H1 (cell line): ENCODE measurements around the gene RASA1. TPM values are rescaled to one million over a fixed set of nuclear protein-coding genes. Genes with fewer than 3 reads are reported as not detected.

Source experiments
- CEBPB ChIP-seq: IDR thresholded peaks from 2 replicates; pipeline ENCODE4 v1.6.1; 2012; ENCODE audit warnings: low read depth, low read length
- CTBP2 ChIP-seq: IDR thresholded peaks from 2 replicates; pipeline ENCODE4 v1.7.0; 2011; ENCODE audit warnings: borderline replicate concordance, mild to moderate bottlenecking, moderate library complexity, mixed read lengths, low read length; ENCODE audit not compliant: insufficient read depth, insufficient read length
- GABPA ChIP-seq: IDR thresholded peaks from 2 replicates; pipeline ENCODE4 v1.6.1; 2011; ENCODE audit warnings: mild to moderate bottlenecking, low read length, moderate library complexity, borderline replicate concordance; ENCODE audit not compliant: insufficient read depth
- HDAC6 ChIP-seq: IDR thresholded peaks from one replicate; pipeline ENCODE4 v1.7.1; 2012; ENCODE audit warnings: low read depth, mild to moderate bottlenecking, inconsistent platforms, low read length, moderate library complexity
- KDM5A ChIP-seq: fragments of 200-600 bp; IDR thresholded peaks from 2 replicates; pipeline ENCODE4 v1.7.1; 2012; ENCODE audit warnings: mild to moderate bottlenecking, low read length, inconsistent platforms, mixed read lengths
- PHF8 ChIP-seq: fragments of 200-600 bp; sonication (generic); conservative IDR thresholded peaks from 2 replicates; pipeline ENCODE4 v1.7.1; 2012; ENCODE audit warnings: low read depth, mild to moderate bottlenecking, inconsistent platforms, low read length, moderate library complexity
- POLR2A ChIP-seq, 2 experiments: IDR thresholded peaks; 1 replicate in 1 of 2; 2 replicates in 1 of 2; pipeline ENCODE4 v1.6.1; 2011; ENCODE audit warnings: low read depth in 2 of 2, low read length in 2 of 2, mild to moderate bottlenecking in 2 of 2; ENCODE audit errors: control extremely low read depth in 1 of 2
- SIRT6 ChIP-seq: IDR thresholded peaks from one replicate; pipeline ENCODE4 v1.7.1; 2012; ENCODE audit warnings: low read length, inconsistent platforms
- SP1 ChIP-seq: IDR thresholded peaks from 2 replicates; pipeline ENCODE4 v1.6.1; 2011; ENCODE audit warnings: low read depth, low read length
- ZNF274 ChIP-seq: IDR thresholded peaks from 2 replicates; pipeline ENCODE4 v1.7.0; 2012; ENCODE audit warnings: low read length, borderline replicate concordance; ENCODE audit errors: extremely low read depth
- polyA plus RNA-seq, 7 experiments: library from polyadenylated mRNA; depleted of rRNA in 3 of 7; stranded (reverse) in 5 of 7; unstranded in 2 of 7; fragments of >200 nt in 5 of 7; fragments of 200-250 nt in 2 of 7; gene quantifications; 1 replicate in 5 of 7; 2 replicates in 1 of 7; 4 replicates in 1 of 7; pipeline versions ENCODE4 v1.2.1 to v1.2.3, GENCODE V29; 2011 to 2013; ENCODE audit warnings: missing spikeins in 2 of 7, mixed read lengths in 2 of 7
- total RNA-seq: library from RNA; stranded (reverse); fragmentation: NEBNext Ultra II Directional; extraction: Animal tissue kit (Norgen Biotek cat#: 25700); gene quantifications from 2 replicates; pipeline ENCODE4 v1.2.1, GENCODE V29; 2021
- TF ChIP-seq, protein P1 (sequence below): fragments of 300-600 bp; sonication (generic); IDR thresholded peaks from 2 replicates; pipeline ENCODE4 v1.7.1; 2012; ENCODE audit warnings: low read length, moderate library complexity, mild to moderate bottlenecking, inconsistent platforms; ENCODE audit not compliant: insufficient replicate concordance

Gene RASA1
- total and polyA plus RNA-seq, 2 of the 8 experiments (the other 6 are each of a cell fraction or from before 2014, with no cell fraction given): 15.9 to 33.8 TPM

DNA sequence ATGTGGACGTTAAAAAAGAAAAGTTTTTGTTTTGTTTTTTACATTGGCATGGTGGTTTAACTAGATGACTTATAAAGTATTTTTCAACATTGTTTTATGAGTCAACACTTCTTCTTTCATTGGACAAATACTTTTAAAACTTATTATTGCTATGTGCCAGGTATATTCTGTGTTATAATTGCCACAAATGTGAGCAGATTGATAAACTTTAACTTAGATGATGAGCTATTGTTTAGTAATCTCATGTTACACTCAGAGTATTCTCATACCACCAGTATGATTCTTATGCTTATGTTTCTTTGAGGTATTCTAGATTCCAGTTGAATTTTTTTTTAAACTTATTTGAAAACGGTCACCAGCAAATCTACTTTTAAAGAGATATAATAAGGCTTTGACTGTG is 60.3 kb downstream of the RASA1 start (continued):
- TF ChIP-seq, protein P1, sequence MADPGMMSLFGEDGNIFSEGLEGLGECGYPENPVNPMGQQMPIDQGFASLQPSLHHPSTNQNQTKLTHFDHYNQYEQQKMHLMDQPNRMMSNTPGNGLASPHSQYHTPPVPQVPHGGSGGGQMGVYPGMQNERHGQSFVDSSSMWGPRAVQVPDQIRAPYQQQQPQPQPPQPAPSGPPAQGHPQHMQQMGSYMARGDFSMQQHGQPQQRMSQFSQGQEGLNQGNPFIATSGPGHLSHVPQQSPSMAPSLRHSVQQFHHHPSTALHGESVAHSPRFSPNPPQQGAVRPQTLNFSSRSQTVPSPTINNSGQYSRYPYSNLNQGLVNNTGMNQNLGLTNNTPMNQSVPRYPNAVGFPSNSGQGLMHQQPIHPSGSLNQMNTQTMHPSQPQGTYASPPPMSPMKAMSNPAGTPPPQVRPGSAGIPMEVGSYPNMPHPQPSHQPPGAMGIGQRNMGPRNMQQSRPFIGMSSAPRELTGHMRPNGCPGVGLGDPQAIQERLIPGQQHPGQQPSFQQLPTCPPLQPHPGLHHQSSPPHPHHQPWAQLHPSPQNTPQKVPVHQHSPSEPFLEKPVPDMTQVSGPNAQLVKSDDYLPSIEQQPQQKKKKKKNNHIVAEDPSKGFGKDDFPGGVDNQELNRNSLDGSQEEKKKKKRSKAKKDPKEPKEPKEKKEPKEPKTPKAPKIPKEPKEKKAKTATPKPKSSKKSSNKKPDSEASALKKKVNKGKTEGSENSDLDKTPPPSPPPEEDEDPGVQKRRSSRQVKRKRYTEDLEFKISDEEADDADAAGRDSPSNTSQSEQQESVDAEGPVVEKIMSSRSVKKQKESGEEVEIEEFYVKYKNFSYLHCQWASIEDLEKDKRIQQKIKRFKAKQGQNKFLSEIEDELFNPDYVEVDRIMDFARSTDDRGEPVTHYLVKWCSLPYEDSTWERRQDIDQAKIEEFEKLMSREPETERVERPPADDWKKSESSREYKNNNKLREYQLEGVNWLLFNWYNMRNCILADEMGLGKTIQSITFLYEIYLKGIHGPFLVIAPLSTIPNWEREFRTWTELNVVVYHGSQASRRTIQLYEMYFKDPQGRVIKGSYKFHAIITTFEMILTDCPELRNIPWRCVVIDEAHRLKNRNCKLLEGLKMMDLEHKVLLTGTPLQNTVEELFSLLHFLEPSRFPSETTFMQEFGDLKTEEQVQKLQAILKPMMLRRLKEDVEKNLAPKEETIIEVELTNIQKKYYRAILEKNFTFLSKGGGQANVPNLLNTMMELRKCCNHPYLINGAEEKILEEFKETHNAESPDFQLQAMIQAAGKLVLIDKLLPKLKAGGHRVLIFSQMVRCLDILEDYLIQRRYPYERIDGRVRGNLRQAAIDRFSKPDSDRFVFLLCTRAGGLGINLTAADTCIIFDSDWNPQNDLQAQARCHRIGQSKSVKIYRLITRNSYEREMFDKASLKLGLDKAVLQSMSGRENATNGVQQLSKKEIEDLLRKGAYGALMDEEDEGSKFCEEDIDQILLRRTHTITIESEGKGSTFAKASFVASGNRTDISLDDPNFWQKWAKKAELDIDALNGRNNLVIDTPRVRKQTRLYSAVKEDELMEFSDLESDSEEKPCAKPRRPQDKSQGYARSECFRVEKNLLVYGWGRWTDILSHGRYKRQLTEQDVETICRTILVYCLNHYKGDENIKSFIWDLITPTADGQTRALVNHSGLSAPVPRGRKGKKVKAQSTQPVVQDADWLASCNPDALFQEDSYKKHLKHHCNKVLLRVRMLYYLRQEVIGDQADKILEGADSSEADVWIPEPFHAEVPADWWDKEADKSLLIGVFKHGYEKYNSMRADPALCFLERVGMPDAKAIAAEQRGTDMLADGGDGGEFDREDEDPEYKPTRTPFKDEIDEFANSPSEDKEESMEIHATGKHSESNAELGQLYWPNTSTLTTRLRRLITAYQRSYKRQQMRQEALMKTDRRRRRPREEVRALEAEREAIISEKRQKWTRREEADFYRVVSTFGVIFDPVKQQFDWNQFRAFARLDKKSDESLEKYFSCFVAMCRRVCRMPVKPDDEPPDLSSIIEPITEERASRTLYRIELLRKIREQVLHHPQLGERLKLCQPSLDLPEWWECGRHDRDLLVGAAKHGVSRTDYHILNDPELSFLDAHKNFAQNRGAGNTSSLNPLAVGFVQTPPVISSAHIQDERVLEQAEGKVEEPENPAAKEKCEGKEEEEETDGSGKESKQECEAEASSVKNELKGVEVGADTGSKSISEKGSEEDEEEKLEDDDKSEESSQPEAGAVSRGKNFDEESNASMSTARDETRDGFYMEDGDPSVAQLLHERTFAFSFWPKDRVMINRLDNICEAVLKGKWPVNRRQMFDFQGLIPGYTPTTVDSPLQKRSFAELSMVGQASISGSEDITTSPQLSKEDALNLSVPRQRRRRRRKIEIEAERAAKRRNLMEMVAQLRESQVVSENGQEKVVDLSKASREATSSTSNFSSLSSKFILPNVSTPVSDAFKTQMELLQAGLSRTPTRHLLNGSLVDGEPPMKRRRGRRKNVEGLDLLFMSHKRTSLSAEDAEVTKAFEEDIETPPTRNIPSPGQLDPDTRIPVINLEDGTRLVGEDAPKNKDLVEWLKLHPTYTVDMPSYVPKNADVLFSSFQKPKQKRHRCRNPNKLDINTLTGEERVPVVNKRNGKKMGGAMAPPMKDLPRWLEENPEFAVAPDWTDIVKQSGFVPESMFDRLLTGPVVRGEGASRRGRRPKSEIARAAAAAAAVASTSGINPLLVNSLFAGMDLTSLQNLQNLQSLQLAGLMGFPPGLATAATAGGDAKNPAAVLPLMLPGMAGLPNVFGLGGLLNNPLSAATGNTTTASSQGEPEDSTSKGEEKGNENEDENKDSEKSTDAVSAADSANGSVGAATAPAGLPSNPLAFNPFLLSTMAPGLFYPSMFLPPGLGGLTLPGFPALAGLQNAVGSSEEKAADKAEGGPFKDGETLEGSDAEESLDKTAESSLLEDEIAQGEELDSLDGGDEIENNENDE: no peak
- TF ChIP-seq SIRT6: no peak
- TF ChIP-seq GABPA: no peak
- TF ChIP-seq CTBP2: no peak
- TF ChIP-seq POLR2A (IDR thresholded peaks at IDR 0.05; ENCODE audit: control extremely low read depth in 1 of 2, low read depth in 2 of 2, low read length in 2 of 2): no peak
- no peak for TF ChIP-seq KDM5A
- TF ChIP-seq PHF8: no peak
- TF ChIP-seq HDAC6: no peak
- no peak for TF ChIP-seq CEBPB
- no peak for TF ChIP-seq ZNF274
- no peak for TF ChIP-seq SP1
